ENCODE measurements around the gene KRTAP16-1. TPM values are rescaled to one million over a fixed set of nuclear protein-coding genes. Genes with fewer than 3 reads are reported as not detected.
"Not testable (repeated sequence)": the region's sequence is repeated elsewhere in the genome, so short reads cannot be mapped to it uniquely, and the experiment has no call there.

KRTAP16-1 gene
- total and polyA plus RNA-seq, 2 of the 4 experiments (the other 2 are of a cell fraction) = not detected

DNA sequence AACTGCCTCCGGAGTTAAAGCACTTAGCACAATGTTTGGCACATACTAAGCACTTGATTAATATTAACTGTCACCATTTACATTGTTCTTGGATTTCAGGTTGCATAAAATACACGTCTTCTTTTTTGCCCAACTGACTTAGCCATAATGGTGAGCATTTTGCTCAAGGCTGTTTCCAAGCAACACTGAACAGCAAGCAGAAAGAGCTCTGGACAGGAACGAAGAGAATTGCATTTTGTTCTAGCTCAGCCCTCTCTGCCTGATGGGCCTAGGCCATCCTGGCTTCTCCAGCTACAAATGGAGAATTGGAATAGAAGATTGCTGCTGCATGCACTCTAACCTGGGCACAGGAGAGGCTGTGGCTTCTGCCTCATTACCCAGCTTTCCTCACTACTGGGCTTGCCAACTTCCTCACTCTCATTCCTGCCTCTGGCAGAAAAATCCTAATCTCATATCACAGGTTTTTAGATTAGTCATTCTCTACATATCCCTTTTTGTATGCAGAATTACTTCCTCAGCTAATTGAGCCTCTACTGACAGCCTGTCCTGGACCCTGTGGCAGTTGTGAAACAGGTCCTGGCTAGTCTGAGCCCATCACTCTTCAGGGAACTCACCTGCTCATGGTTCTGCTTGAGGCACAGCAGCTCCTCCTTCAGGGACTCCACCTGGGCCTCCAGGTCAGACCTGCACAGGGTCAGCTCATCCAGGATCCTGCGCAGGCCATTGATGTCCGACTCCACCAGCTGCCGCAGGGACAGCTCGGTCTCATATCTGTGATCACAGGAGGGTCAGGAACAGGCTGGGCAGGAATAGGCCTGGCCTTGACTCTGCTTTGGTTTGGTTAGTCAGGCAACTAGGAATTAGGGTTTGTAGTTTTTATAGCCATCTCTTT lies 39.0 kb upstream of the KRTAP16-1 start:
- Histone ChIP-seq H2BK20ac (ENCODE audit: low read depth, low read length) (no peak overlapping the region), H3K9ac (ENCODE audit: low read depth, low read length) (no peak overlapping the region), H4K91ac (ENCODE audit: insufficient read depth, low read depth, low read length) (no peak overlapping the region), H3K36me3 (ENCODE audit: control insufficient read depth, insufficient read depth, low read length) (no peaks in the 10 kb centered on the region), H2BK15ac (ENCODE audit: low read depth, low read length) (no peak overlapping the region), H2BK5ac (ENCODE audit: low read depth, low read length, poor library complexity, severe bottlenecking) (no peak overlapping the region), H3K4me1 (ENCODE audit: control insufficient read depth, insufficient read depth, low read length) (peaks cover 2% of the 10 kb centered on the region), H4K5ac (ENCODE audit: low read depth, low read length) (no peak overlapping the region), H3K14ac (replicated peaks; ENCODE audit: low read depth, low read length) (no peak overlapping the region), H4K20me1 (ENCODE audit: insufficient read depth, low read length) (no peaks in the 10 kb centered on the region), H3K4ac (ENCODE audit: low read depth, low read length) (no peak overlapping the region), H3K27ac (ENCODE audit: insufficient read depth, low read length) (no peak overlapping the region), H2BK120ac (ENCODE audit: low read depth, low read length) (no peak overlapping the region), H3K79me1 (ENCODE audit: low read depth in 1 of 2, low read length in 2 of 2) (no peaks in the 10 kb centered on the region), H2AK9ac (replicated peaks; ENCODE audit: low read depth, low read length, poor library complexity) (no peak overlapping the region), H3K4me2 (ENCODE audit: low read depth, low read length) (no peak overlapping the region), H3K9me1 (ENCODE audit: insufficient read depth, low read length) (peaks cover 3% of the 10 kb centered on the region; the same call in 1 of the 2 replicates), H3K27me3 (ENCODE audit: control insufficient read depth, insufficient read depth, low read length) (0 out of 2 replicates have a peak, but pooled peaks cover 5% of the 10 kb centered on the region), H3K4me3 (ENCODE audit: insufficient read depth, low read depth, low read length) (no peak overlapping the region), H3K56ac (ENCODE audit: extremely low read depth, insufficient read depth, low read length) (no peak overlapping the region), H4K8ac (ENCODE audit: low read depth in 2 of 2, low read length in 2 of 2) (no peak overlapping the region), H3K18ac (ENCODE audit: low read depth, low read length) (no peak overlapping the region), H3K9me3 (ENCODE audit: control insufficient read depth, insufficient read depth, low read length) (peaks cover 4% of the 10 kb centered on the region), H3K23ac (ENCODE audit: low read depth, low read length) (no peak overlapping the region), H2AK5ac (ENCODE audit: low read depth, low read length) (no peak overlapping the region), H2AFZ (replicated peaks; ENCODE audit: low read length, poor library complexity) (no peak overlapping the region)
- POLR2A ChIA-PET (ENCODE audit: unreplicated experiment) = no interaction called here
- DNase-seq = no peak
- intact Hi-C loops (cut with micrococcal nuclease) = no loop called here
- no peak for TF ChIP-seq POLR2A (IDR thresholded peaks at IDR 0.05; ENCODE audit: low read depth, low read length)
- CTCF ChIA-PET = interaction anchor here (0.6 kb wide), 1 partner anchor 402 kb away, joined by 4 read pairs; no protein-coding TSS in a partner anchor
- ATAC-seq (ENCODE audit: low read depth) = no peak
- in situ Hi-C loops (cut with MboI; ENCODE audit: low sequenced_read_pairs) = no loop called here
- dilution Hi-C loops (cut with HindIII; ENCODE audit: low sequenced_read_pairs, unreplicated experiment) = no loop called here
- no TSS peak for BruUV-seq (replicated peaks)
- WGBS, 2 experiments (ENCODE audit: extremely low coverage in 2 of 2, insufficient read length in 1 of 2) = no CpG with 5 or more reads among the region's 7 CpGs

DNA sequence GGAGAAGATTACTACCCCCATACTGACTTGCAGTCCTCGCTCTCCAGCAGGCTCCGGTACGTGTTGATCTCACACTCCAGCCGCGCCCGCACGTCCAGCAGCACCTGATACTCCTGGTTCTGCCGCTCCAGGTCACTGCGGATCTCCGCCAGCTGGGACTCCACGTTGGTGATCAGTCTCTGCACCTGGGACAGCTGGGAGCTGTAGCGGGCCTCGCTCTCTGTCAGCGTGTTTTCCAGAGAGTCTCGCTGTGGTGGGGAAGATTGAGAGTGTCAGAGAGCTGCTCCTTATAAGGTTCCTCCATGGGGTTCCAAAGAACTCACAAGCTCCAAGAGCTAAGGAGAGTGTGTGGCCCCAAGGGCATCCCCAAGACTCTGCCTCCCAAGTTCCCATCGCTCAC lies 37.3 kb upstream of the KRTAP16-1 start:
- H4K20me1 ChIP-seq (ENCODE audit: insufficient read depth, low read length); DNase-seq; H2BK20ac ChIP-seq (ENCODE audit: low read depth, low read length); H3K27me3 ChIP-seq (ENCODE audit: control insufficient read depth, insufficient read depth, low read length); in situ Hi-C loops (cut with MboI; ENCODE audit: low sequenced_read_pairs); H4K8ac ChIP-seq (ENCODE audit: low read depth in 2 of 2, low read length in 2 of 2); H2BK120ac ChIP-seq (ENCODE audit: low read depth, low read length); H2AK9ac ChIP-seq (replicated peaks; ENCODE audit: low read depth, low read length, poor library complexity); H3K4me2 ChIP-seq (ENCODE audit: low read depth, low read length); H2AFZ ChIP-seq (replicated peaks; ENCODE audit: low read length, poor library complexity); BruUV-seq (replicated peaks); H3K79me1 ChIP-seq (ENCODE audit: low read depth in 1 of 2, low read length in 2 of 2); H3K14ac ChIP-seq (replicated peaks; ENCODE audit: low read depth, low read length); H4K5ac ChIP-seq (ENCODE audit: low read depth, low read length); H4K91ac ChIP-seq (ENCODE audit: insufficient read depth, low read depth, low read length); H3K36me3 ChIP-seq (ENCODE audit: control insufficient read depth, insufficient read depth, low read length); H3K56ac ChIP-seq (ENCODE audit: extremely low read depth, insufficient read depth, low read length); dilution Hi-C loops (cut with HindIII; ENCODE audit: low sequenced_read_pairs, unreplicated experiment); H3K4me3 ChIP-seq (ENCODE audit: insufficient read depth, low read depth, low read length); H3K23ac ChIP-seq (ENCODE audit: low read depth, low read length); H3K27ac ChIP-seq (ENCODE audit: insufficient read depth, low read length); ATAC-seq (ENCODE audit: low read depth); H3K18ac ChIP-seq (ENCODE audit: low read depth, low read length); H3K9ac ChIP-seq (ENCODE audit: low read depth, low read length); intact Hi-C loops (cut with micrococcal nuclease); H3K9me3 ChIP-seq (ENCODE audit: control insufficient read depth, insufficient read depth, low read length); H3K9me1 ChIP-seq (ENCODE audit: insufficient read depth, low read length); H2AK5ac ChIP-seq (ENCODE audit: low read depth, low read length); H3K4ac ChIP-seq (ENCODE audit: low read depth, low read length); H3K4me1 ChIP-seq (ENCODE audit: control insufficient read depth, insufficient read depth, low read length); H2BK5ac ChIP-seq (ENCODE audit: low read depth, low read length, poor library complexity, severe bottlenecking); H2BK15ac ChIP-seq (ENCODE audit: low read depth, low read length); POLR2A ChIA-PET (ENCODE audit: unreplicated experiment); CTCF ChIA-PET: not testable (repeated sequence)
- 92% methylated on average over 5 of the region's 16 CpGs; no CpG with 5 or more reads in 1 of the 2 experiments for WGBS, 2 experiments (ENCODE audit: extremely low coverage in 2 of 2, insufficient read length in 1 of 2)

Measured in IMR-90 (cell line).